Measurements from ENCODE around the gene ABCG5. TPM values are rescaled to one million over a fixed set of nuclear protein-coding genes. Genes with fewer than 3 reads are reported as not detected.
A peak's percentile ranks its signal among the peaks of the same experiment; 100 is the strongest.

ABCG5 gene
- not detected for total RNA-seq (ENCODE audit: unreplicated experiment)
- long read RNA-seq, result 0 reads

DNA sequence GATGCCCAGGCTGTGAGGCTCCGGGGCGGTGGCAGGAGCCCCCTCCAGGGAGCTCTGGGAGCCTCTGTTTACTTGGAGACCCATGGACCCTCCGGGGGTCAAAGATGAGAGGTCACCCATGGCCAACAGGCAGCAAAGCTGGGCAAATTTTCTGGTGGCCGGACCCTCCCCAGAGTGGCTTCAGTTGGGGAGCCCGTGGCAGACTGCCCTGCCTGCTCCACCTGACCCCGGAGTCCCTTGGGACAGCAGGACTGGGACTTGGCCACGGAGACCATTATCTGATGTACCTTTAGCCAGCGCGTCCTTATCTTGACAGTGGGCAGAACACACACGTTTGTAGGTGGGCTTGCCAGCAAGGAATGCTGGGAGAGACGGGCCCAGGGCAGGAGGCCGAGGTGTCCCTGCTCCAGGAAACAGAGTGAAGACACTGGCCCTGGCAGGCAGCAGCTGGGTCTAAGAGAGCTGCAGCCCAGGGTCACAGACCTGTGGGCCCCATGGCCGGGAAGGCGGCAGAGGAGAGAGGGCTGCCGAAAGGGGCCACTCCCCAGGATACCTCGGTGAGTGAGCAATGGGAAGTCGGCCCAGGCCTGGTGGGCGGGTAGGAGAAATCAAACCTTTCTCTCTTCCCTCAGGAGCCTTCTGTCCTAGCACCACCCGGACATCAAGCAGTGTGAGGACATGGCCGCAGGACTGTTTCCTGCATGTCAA, at the start of gene ABCG5, which contains the start of gene ABCG8:
TSS of gene ABCG5 (minus strand) at position 280 of the 708 bp plus-strand sequence. CDS start at position 120, 160 bp downstream.
TSS of gene ABCG8 (plus strand) at position 412 of the 708 bp plus-strand sequence. CDS start at position 495, 83 bp downstream.
- H3K27me3 Mint-ChIP-seq (ENCODE audit: unreplicated experiment), result peaks cover 2% of the 10 kb centered on the region

DNA sequence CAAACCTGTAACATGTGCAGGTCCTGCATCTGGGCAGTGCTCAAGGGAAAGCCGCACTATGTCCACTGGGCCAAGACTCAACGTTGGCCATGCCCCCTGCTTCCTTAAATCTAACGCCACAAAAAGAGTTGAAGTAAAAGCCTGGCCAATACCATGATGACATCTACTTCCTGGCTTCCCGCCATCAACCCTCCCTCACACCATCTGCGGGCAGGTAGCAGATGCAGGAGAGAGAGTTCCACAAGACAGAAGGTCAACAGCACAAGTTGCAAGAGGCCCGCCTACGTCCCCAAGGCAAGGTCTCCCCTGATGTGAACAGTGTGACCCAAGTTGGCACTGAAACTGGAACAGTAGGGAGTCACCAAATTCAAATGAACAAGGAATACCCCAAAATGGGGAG, 48.5 kb upstream of the ABCG5 start:
- peaks cover 3% of the 10 kb centered on the region for H3K27me3 Mint-ChIP-seq (ENCODE audit: unreplicated experiment)
- peaks cover 10% of the 10 kb centered on the region for H3K36me3 Mint-ChIP-seq (ENCODE audit: low read depth, unreplicated experiment)
- H3K9me3 Mint-ChIP-seq (ENCODE audit: unreplicated experiment), result no peaks in the 10 kb centered on the region
- TF ChIP-seq, protein P1, sequence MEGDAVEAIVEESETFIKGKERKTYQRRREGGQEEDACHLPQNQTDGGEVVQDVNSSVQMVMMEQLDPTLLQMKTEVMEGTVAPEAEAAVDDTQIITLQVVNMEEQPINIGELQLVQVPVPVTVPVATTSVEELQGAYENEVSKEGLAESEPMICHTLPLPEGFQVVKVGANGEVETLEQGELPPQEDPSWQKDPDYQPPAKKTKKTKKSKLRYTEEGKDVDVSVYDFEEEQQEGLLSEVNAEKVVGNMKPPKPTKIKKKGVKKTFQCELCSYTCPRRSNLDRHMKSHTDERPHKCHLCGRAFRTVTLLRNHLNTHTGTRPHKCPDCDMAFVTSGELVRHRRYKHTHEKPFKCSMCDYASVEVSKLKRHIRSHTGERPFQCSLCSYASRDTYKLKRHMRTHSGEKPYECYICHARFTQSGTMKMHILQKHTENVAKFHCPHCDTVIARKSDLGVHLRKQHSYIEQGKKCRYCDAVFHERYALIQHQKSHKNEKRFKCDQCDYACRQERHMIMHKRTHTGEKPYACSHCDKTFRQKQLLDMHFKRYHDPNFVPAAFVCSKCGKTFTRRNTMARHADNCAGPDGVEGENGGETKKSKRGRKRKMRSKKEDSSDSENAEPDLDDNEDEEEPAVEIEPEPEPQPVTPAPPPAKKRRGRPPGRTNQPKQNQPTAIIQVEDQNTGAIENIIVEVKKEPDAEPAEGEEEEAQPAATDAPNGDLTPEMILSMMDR (IDR thresholded peaks at IDR 0.05; ENCODE audit: unreplicated experiment), result no peak
- no peak overlapping the region for H3K4me3 Mint-ChIP-seq (ENCODE audit: unreplicated experiment)
- no peak overlapping the region for H3K27ac Mint-ChIP-seq (ENCODE audit: unreplicated experiment)
- H3K4me1 Mint-ChIP-seq (ENCODE audit: unreplicated experiment), result no peaks in the 10 kb centered on the region
- no peak for DNase-seq (ENCODE audit: low spot score)

More for the DNA sequence above, at the start of gene ABCG5, which contains the start of gene ABCG8:
- Mint-ChIP-seq H3K27ac (ENCODE audit: unreplicated experiment) (peak within 1 kb of the TSS; percentile 17), H3K9me3 (ENCODE audit: unreplicated experiment) (no peaks in the 10 kb centered on the region), H3K36me3 (ENCODE audit: low read depth, unreplicated experiment) (no peaks in the 10 kb centered on the region), H3K4me1 (ENCODE audit: unreplicated experiment) (peaks cover 12% of the 10 kb centered on the region), H3K4me3 (ENCODE audit: unreplicated experiment) (no peak within 1 kb of the TSS)
- DNase-seq (ENCODE audit: low spot score), result no peak
- TF ChIP-seq, protein P1 (IDR thresholded peaks at IDR 0.05; ENCODE audit: unreplicated experiment), result no peak

DNA sequence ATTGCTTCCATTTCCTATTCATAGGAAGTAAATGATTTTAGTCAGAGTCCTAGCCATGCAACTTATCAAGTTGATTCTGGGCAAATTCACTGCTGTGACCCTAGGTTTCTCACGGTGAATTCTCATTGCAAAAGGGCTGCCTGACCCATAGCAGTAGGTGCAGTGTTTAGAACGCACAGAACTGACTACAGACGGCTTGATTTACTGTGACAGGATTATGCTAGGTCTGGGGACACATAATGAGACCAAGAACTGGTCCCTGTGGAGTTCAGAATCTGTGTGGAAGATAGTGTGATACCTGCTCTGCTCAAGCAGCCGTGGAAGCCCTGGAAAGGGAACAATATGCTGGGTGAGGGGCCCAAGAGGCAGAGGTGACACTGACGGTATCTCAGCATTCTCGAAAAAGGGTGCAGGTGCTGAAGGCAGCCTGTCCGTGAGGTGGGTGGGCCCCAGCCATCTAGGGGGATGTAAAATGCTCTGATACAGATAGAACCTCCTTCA, 46.5 kb upstream of the ABCG5 start:
- H3K27ac Mint-ChIP-seq (ENCODE audit: unreplicated experiment), result no peak overlapping the region
- H3K4me1 Mint-ChIP-seq (ENCODE audit: unreplicated experiment), result no peaks in the 10 kb centered on the region
- TF ChIP-seq, protein P1 (IDR thresholded peaks at IDR 0.05; ENCODE audit: unreplicated experiment), result no peak
- no peak overlapping the region for H3K4me3 Mint-ChIP-seq (ENCODE audit: unreplicated experiment)
- H3K9me3 Mint-ChIP-seq (ENCODE audit: unreplicated experiment), result no peaks in the 10 kb centered on the region
- no peak for DNase-seq (ENCODE audit: low spot score)
- peaks cover 10% of the 10 kb centered on the region for H3K36me3 Mint-ChIP-seq (ENCODE audit: low read depth, unreplicated experiment)
- H3K27me3 Mint-ChIP-seq (ENCODE audit: unreplicated experiment), result peaks cover 2% of the 10 kb centered on the region

DNA sequence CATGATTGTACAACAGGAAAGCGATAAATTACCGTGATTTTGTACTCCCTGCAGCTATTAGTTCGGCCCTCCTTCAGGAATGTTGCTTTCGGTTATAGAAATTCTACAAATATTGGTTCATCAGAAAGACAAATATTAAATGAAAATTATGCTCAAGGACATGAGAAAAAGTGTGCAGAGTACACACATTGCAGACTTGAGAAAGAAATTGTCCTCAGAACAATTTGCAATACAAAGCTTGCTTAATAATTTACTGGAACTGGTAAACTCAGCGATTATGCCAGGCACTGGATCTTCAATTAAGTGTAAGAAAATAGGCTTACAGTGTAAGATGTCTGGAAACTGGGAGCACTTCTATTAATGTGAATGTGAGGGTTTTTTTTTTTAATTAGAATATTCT, 46.0 kb upstream of the ABCG5 start:
- H3K27me3 Mint-ChIP-seq (ENCODE audit: unreplicated experiment), result peaks cover 2% of the 10 kb centered on the region
- DNase-seq (ENCODE audit: low spot score), result no peak
- no peaks in the 10 kb centered on the region for H3K9me3 Mint-ChIP-seq (ENCODE audit: unreplicated experiment)
- H3K36me3 Mint-ChIP-seq (ENCODE audit: low read depth, unreplicated experiment), result peaks cover 10% of the 10 kb centered on the region
- H3K4me3 Mint-ChIP-seq (ENCODE audit: unreplicated experiment), result no peak overlapping the region
- H3K27ac Mint-ChIP-seq (ENCODE audit: unreplicated experiment), result no peak overlapping the region
- TF ChIP-seq, protein P1 (IDR thresholded peaks at IDR 0.05; ENCODE audit: unreplicated experiment), result no peak
- no peaks in the 10 kb centered on the region for H3K4me1 Mint-ChIP-seq (ENCODE audit: unreplicated experiment)

DNA sequence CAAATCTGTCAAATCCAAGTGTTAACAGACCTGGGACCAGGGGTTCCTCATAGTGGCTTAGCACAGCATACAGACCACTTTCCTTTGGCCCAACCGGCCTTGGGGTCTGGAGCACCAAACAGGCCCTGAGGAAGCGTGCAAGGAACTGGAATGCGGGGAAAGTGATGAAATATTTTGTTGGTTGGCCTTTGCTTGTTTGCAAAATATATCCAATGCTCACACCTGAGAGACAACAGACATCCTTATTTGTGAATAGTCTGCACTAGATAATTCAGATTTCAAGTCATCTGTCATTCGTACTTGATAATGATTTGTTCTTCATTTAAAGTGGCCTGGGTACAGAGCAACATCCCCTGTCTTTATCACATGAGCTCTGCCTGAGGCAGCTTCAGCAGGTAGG, 43.7 kb upstream of the ABCG5 start:
- DNase-seq (ENCODE audit: low spot score), result no peak
- no peaks in the 10 kb centered on the region for H3K9me3 Mint-ChIP-seq (ENCODE audit: unreplicated experiment)
- H3K4me3 Mint-ChIP-seq (ENCODE audit: unreplicated experiment), result no peak overlapping the region
- H3K27ac Mint-ChIP-seq (ENCODE audit: unreplicated experiment), result no peak overlapping the region
- no peaks in the 10 kb centered on the region for H3K4me1 Mint-ChIP-seq (ENCODE audit: unreplicated experiment)
- H3K36me3 Mint-ChIP-seq (ENCODE audit: low read depth, unreplicated experiment), result no peaks in the 10 kb centered on the region
- TF ChIP-seq, protein P1 (IDR thresholded peaks at IDR 0.05; ENCODE audit: unreplicated experiment), result no peak
- peaks cover 1% of the 10 kb centered on the region for H3K27me3 Mint-ChIP-seq (ENCODE audit: unreplicated experiment)

Measured in endothelial cell (in vitro differentiated cells).